HEK293T (cell line): ENCODE measurements around the gene VPS41.

Experiments used
- CTCF ChIA-PET: fragments of 350-600 bp; formaldehyde crosslinking; extraction: SDS; loops from one replicate; lab custom pipeline; 2021; ENCODE audit warnings: antibody characterized with exemption, inconsistent platforms; lab: Yijun Ruan, JAX
- POLR2A ChIA-PET: fragments of 350-600 bp; formaldehyde crosslinking; extraction: SDS; loops from one replicate; lab custom pipeline; 2020; ENCODE audit warnings: antibody characterized with exemption, inconsistent platforms; lab: Yijun Ruan, JAX
- DNase-seq: peaks from one replicate; pipeline ENCODE4 v3.0.0; 2012; ENCODE audit warnings: mixed read lengths; ENCODE audit errors: extremely low spot score
- ARNT ChIP-seq: fragments of 450-650 bp; IDR thresholded peaks from 2 replicates; pipeline ENCODE4 v1.6.1; 2017; ENCODE audit warnings: mild to moderate bottlenecking
- BHLHE40 ChIP-seq: fragments of 450-650 bp; IDR thresholded peaks from 2 replicates; pipeline ENCODE4 v1.6.1; 2016; ENCODE audit warnings: mild to moderate bottlenecking, moderate library complexity, borderline replicate concordance
- CTBP1 ChIP-seq: fragments of 450-650 bp; IDR thresholded peaks from 2 replicates; pipeline ENCODE4 v1.6.1; 2016; ENCODE audit warnings: borderline replicate concordance
- ELF4 ChIP-seq: fragments of 450-650 bp; IDR thresholded peaks from 2 replicates; pipeline ENCODE4 v1.6.1; 2017; ENCODE audit warnings: antibody characterized with exemption
- FOXA1 ChIP-seq: fragments of 450-650 bp; IDR thresholded peaks from 2 replicates; pipeline ENCODE4 v1.6.1; 2016; ENCODE audit warnings: mild to moderate bottlenecking
- FOXK2 ChIP-seq: fragments of 450-650 bp; IDR thresholded peaks from 2 replicates; pipeline ENCODE4 v1.6.1; 2016; ENCODE audit warnings: mild to moderate bottlenecking
- FOXM1 ChIP-seq: fragments of 450-650 bp; IDR thresholded peaks from 2 replicates; pipeline ENCODE4 v1.6.1; 2017; ENCODE audit warnings: mild to moderate bottlenecking, borderline replicate concordance
- HDGF ChIP-seq: fragments of 450-650 bp; IDR thresholded peaks from 2 replicates; pipeline ENCODE4 v1.6.1; 2017; ENCODE audit warnings: antibody characterized with exemption, borderline replicate concordance
- L3MBTL2 ChIP-seq: fragments of 450-650 bp; conservative IDR thresholded peaks from 2 replicates; pipeline ENCODE4 v1.6.1; 2016; ENCODE audit warnings: mild to moderate bottlenecking
- LEF1 ChIP-seq: fragments of 450-650 bp; IDR thresholded peaks from 2 replicates; pipeline ENCODE4 v1.6.1; 2017; ENCODE audit warnings: mild to moderate bottlenecking, borderline replicate concordance
- NFRKB ChIP-seq: fragments of 450-650 bp; IDR thresholded peaks from 2 replicates; pipeline ENCODE4 v1.6.1; 2016; ENCODE audit warnings: mild to moderate bottlenecking, moderate library complexity
- SP1 ChIP-seq: fragments of 450-650 bp; IDR thresholded peaks from 2 replicates; pipeline ENCODE4 v1.6.1; 2017
- SUZ12 ChIP-seq: fragments of 450-650 bp; IDR thresholded peaks from 2 replicates; pipeline ENCODE4 v1.6.1; 2016; ENCODE audit warnings: mild to moderate bottlenecking
- TARDBP ChIP-seq: fragments of 450-650 bp; IDR thresholded peaks from 2 replicates; pipeline ENCODE4 v1.6.1; 2016
- ZNF384 ChIP-seq: fragments of 450-650 bp; IDR thresholded peaks from 2 replicates; pipeline ENCODE4 v1.6.1; 2016
- TF ChIP-seq, protein P1 (sequence below): fragments of 450-650 bp; IDR thresholded peaks from 2 replicates; pipeline ENCODE4 v1.6.1; 2016

Gene VPS41

DNA sequence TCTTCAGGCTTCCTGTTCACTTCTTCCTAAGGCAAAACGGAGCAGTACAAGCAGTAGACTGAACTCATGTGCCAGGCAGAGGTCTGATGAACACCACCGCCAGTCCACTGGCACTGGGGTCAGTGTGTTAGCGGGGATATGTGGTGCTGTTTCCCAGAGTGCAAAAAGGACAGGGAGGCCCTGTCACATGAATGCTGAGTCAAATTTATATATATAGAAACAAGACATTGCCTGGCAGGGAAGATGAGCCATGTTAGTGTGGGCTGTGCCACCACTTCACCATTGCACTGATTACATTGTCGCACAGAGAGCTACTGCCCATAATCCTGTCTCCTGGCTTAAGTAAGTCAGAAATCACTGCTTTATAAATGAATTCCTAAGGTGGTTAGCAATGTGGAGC is 155.6 kb downstream of the VPS41 start:
- TF ChIP-seq BHLHE40 = no peak
- TF ChIP-seq TARDBP = no peak
- ChIA-PET CTCF (no interaction called here), POLR2A (no interaction called here)
- no peak for DNase-seq

DNA sequence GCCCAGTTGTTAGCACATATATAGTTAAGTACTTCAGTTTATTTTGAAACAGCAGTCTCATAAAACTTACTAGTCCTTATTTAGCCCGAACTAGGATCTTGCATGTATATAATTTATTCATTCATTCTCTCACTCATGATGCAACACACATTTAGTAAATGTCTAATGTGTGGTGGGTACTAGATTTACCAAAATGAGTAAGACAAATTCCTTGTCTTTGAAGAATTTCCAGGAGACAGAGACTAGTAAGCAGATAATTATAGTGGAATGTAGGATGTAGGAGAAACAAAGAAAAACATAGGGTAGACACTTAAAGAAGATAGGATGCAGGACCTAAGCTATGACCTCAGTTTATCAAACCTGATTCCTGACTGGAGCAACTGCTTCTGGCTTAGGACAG is 157.6 kb downstream of the VPS41 start:
- CTCF ChIA-PET = interaction anchor here (0.8 kb wide), 1 partner anchor 12 kb away, joined by 3 read pairs; no protein-coding TSS in a partner anchor
- no peak for TF ChIP-seq FOXM1
- TF ChIP-seq BHLHE40 = no peak
- POLR2A ChIA-PET = no interaction called here
- no peak for DNase-seq

DNA sequence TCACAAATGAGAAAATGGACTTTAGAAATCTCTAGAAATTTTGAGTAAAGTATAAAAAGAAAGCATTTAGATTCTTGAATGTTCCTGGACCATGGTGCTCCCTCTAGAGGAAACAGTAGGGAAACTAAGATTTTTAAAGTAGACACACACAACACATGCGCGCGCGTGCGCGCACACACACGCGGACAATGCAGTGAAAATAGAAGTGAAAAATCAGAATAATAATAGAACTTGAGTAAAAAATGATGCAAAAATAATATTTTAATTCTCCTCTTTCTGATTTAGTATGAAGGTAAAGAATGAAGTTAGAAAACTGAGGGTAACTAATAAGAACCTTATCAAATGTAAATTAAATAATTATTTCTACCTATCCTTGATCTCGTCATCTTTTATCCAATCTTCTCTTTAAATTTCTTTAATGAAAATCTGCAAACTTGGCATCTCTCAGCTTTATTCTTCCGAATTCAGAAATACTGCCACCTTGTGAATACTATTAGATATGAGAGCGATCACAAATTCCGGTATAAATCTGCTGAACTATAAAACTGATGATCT is 160.9 kb downstream of the VPS41 start:
- DNase-seq = no peak
- ChIA-PET POLR2A (no interaction called here), CTCF (no interaction called here)
- TF ChIP-seq NFRKB (no peak), ZNF384 (no peak), HDGF (no peak), FOXA1 (no peak), CTBP1 (no peak), ELF4 (no peak), BHLHE40 (no peak), TARDBP (no peak), L3MBTL2 (no peak), SUZ12 (no peak), FOXM1 (no peak), ARNT (no peak), FOXK2 (no peak), SP1 (no peak), LEF1 (no peak)
- TF ChIP-seq, protein P1, sequence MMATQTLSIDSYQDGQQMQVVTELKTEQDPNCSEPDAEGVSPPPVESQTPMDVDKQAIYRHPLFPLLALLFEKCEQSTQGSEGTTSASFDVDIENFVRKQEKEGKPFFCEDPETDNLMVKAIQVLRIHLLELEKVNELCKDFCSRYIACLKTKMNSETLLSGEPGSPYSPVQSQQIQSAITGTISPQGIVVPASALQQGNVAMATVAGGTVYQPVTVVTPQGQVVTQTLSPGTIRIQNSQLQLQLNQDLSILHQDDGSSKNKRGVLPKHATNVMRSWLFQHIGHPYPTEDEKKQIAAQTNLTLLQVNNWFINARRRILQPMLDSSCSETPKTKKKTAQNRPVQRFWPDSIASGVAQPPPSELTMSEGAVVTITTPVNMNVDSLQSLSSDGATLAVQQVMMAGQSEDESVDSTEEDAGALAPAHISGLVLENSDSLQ = no peak

DNA sequence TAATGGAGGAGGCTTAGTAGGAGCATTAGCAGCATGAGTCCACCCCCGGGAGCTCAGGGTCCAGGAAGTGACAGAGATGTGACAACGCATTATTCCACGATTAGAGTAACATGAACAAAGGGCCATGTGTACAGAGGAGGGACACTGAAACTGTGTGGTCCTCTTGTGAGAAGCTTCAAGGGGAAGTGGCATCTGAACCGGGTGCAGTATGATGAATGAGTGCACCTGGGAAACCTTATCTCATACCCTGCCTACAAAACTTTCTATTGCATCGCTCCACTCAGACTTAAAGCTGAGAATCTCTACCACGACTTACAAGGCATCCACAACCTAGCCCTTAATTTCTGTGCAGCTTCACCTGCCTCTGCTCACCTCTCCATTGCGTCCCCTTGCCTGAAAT is 162.6 kb downstream of the VPS41 start:
- DNase-seq = no peak
- TF ChIP-seq NFRKB = no peak
- no peak for TF ChIP-seq LEF1
- TF ChIP-seq CTBP1 = no peak
- TF ChIP-seq FOXK2 = no peak
- TF ChIP-seq FOXA1 = no peak
- no peak for TF ChIP-seq SUZ12
- no peak for TF ChIP-seq ELF4
- no peak for TF ChIP-seq BHLHE40
- no peak for TF ChIP-seq ARNT
- no peak for TF ChIP-seq TARDBP
- POLR2A ChIA-PET = no interaction called here
- CTCF ChIA-PET = no interaction called here

DNA sequence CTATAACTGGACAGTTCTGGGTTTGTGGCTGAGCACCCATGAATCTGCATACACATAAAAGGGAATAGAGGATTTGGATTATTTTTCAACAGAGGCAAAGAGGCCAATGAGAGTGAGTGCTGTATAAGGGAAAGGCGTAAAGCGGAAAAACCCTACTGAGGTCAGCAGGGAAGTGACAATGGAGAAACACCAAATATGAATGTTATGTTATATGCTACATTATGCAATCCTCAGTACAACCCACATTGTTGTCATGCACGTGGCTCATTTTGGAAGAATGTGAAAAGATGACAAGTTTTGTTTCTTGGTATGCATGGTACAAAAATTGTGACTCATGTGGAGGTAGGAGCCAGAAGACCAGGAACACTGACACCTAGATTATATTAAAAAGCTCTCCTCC is 164.2 kb downstream of the VPS41 start:
- DNase-seq = no peak
- TF ChIP-seq TARDBP (no peak), ZNF384 (no peak), FOXK2 (no peak), NFRKB (no peak), FOXA1 (no peak), ELF4 (no peak), LEF1 (no peak), L3MBTL2 (no peak), HDGF (no peak)
- TF ChIP-seq, protein P1 = no peak
- POLR2A ChIA-PET = interaction anchor here (0.7 kb wide), 1 partner anchor 1968 kb away, joined by 3 read pairs; no protein-coding TSS in a partner anchor
- CTCF ChIA-PET = no interaction called here

DNA sequence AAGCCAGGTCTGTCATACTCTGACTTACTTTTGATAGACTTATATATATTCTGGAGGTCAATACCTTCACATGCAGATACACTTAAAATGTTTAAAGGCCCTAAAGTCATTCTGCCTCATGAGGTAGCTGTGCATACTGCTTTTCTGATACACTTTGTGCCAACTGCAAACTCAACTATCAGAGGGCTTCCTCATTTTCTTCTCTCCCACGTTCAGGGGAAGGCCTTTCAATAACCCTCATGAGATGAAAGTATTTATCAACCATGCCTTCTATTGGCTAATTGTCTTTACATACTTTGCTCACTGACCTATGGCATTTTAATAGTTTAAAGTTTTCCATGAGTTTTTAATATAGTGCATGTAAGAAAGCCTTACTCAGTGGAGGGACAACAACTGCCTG is 165.1 kb downstream of the VPS41 start:
- POLR2A ChIA-PET = no interaction called here
- CTCF ChIA-PET = no interaction called here
- TF ChIP-seq SP1 = no peak
- no peak for TF ChIP-seq NFRKB
- TF ChIP-seq ZNF384 = no peak
- TF ChIP-seq, protein P1 = no peak
- TF ChIP-seq FOXK2 = no peak
- TF ChIP-seq ELF4 = no peak
- no peak for TF ChIP-seq FOXM1
- no peak for TF ChIP-seq HDGF
- TF ChIP-seq ARNT = no peak
- no peak for TF ChIP-seq LEF1
- TF ChIP-seq CTBP1 = no peak
- TF ChIP-seq L3MBTL2 = no peak
- TF ChIP-seq FOXA1 = no peak
- DNase-seq = no peak

DNA sequence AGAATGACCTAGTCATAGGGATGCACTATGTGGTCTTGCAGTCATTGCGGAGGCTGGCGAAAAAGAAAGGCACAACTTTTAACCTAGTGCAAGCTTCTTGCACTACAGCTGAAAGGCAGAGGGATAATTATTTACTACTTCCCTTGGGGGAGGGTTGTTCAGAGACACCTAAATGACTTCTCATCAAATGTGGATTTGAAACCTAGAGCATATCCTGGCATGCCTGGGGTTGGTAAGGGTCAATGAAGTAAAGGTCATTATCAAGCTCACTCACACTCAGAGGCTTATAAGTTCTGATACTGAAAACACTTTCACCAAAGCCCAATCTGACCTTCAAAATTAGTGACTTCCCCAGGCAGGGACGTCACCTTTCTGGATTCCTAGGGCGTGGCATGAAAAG is 168.9 kb downstream of the VPS41 start:
- no peak for DNase-seq
- TF ChIP-seq ELF4 = no peak
- TF ChIP-seq ARNT = no peak
- ChIA-PET CTCF (interaction anchor here (1.4 kb wide), 1 partner anchor 12 kb away, joined by 3 read pairs; no protein-coding TSS in a partner anchor), POLR2A (no interaction called here)
